Measurements from ENCODE around the gene HSPA6.

DNA sequence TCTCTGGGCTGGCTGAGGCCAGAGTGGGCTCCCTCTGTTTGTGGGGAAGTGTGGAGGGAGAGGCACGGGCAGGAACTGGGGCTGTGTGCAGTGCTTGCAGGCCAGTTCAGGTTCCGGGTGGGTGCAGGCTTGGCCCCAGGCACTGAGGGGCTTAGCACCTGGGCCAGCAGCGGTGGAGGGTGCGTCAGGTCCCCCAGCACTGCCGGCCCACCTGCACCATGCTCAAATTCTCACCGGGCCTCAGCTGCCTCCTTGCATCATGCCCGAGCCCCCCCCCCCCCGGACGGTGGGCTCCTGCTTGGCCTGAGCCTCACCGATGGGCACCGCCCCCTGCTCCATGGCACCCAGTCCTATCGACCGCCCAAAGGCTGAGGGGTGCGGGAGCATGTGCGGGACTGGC lies 45.4 kb upstream of the HSPA6 start:
- TF ChIP-seq, protein P1, sequence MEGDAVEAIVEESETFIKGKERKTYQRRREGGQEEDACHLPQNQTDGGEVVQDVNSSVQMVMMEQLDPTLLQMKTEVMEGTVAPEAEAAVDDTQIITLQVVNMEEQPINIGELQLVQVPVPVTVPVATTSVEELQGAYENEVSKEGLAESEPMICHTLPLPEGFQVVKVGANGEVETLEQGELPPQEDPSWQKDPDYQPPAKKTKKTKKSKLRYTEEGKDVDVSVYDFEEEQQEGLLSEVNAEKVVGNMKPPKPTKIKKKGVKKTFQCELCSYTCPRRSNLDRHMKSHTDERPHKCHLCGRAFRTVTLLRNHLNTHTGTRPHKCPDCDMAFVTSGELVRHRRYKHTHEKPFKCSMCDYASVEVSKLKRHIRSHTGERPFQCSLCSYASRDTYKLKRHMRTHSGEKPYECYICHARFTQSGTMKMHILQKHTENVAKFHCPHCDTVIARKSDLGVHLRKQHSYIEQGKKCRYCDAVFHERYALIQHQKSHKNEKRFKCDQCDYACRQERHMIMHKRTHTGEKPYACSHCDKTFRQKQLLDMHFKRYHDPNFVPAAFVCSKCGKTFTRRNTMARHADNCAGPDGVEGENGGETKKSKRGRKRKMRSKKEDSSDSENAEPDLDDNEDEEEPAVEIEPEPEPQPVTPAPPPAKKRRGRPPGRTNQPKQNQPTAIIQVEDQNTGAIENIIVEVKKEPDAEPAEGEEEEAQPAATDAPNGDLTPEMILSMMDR (IDR thresholded peaks at IDR 0.05), result no peak
- TF ChIP-seq POLR2A (IDR thresholded peaks at IDR 0.05) (no peak), POLR2AphosphoS5 (IDR thresholded peaks at IDR 0.05) (no peak)
